Keratinocyte (primary cell): Measurements from ENCODE around the gene RBBP5. TPM values are rescaled to one million over a fixed set of nuclear protein-coding genes. Genes with fewer than 3 reads are reported as not detected.

Experiments
- DNase-seq: peaks from one replicate; pipeline ENCODE4 v3.0.0-alpha.2; 2011; ENCODE audit warnings: low read depth, missing footprints, low spot score
- FAIRE-seq: peaks from 2 replicates; lab custom pipeline; 2011; peaks lifted over from hg19 to GRCh38; lab: Jason Lieb, UNC
- H2AFZ ChIP-seq: 2 replicates; pipeline ENCODE4 v1.6.0; 2012; ENCODE audit warnings: low read length, control low read depth, inconsistent platforms; ENCODE audit not compliant: control insufficient read depth
- H3K27ac ChIP-seq: 2 replicates; pipeline ENCODE4 v1.5.1; 2011; ENCODE audit warnings: low read length; ENCODE audit not compliant: control insufficient read depth, insufficient read depth
- H3K27me3 ChIP-seq: 3 replicates; pipeline ENCODE4 v1.6.0; 2011; ENCODE audit warnings: low read length; ENCODE audit not compliant: control insufficient read depth, insufficient read depth; ENCODE audit errors: extremely low read depth
- H3K36me3 ChIP-seq, 2 experiments: 2 replicates in 1 of 2; 3 replicates in 1 of 2; pipeline ENCODE4 v1.5.1; 2011; ENCODE audit warnings: low read length in 2 of 2, mild to moderate bottlenecking in 1 of 2; ENCODE audit not compliant: control insufficient read depth in 2 of 2, insufficient read depth in 2 of 2; ENCODE audit errors: extremely low read depth in 1 of 2
- H3K4me1 ChIP-seq: 3 replicates; pipeline ENCODE4 v1.5.1; 2011; ENCODE audit warnings: low read length; ENCODE audit not compliant: control insufficient read depth, insufficient read depth; ENCODE audit errors: extremely low read depth
- H3K4me2 ChIP-seq: 3 replicates; pipeline ENCODE4 v1.6.0; 2011; ENCODE audit warnings: low read depth, low read length; ENCODE audit not compliant: control insufficient read depth, insufficient read depth; ENCODE audit errors: extremely low read depth
- H3K4me3 ChIP-seq, 3 experiments: fragments of 200-600 bp in 1 of 3; sonication (generic) in 1 of 3; 2 replicates in 2 of 3; 3 replicates in 1 of 3; pipeline ENCODE4 v1.5.1; 2011 to 2016; ENCODE audit warnings: low read length in 3 of 3, mild to moderate bottlenecking in 3 of 3, control low read depth in 2 of 3, inconsistent platforms in 1 of 3, low read depth in 1 of 3, mixed read lengths in 1 of 3, mixed run types in 1 of 3, moderate library complexity in 1 of 3; ENCODE audit not compliant: control insufficient read depth in 2 of 3, insufficient read depth in 2 of 3; ENCODE audit errors: extremely low read depth in 1 of 3
- H3K79me2 ChIP-seq: 2 replicates; pipeline ENCODE4 v1.6.0; 2012; ENCODE audit warnings: low read length; ENCODE audit not compliant: control insufficient read depth, insufficient read depth
- H3K9ac ChIP-seq: 3 replicates; pipeline ENCODE4 v1.6.0; 2011; ENCODE audit warnings: low read length; ENCODE audit not compliant: control insufficient read depth, insufficient read depth; ENCODE audit errors: extremely low read depth
- H3K9me1 ChIP-seq: 3 replicates; pipeline ENCODE4 v1.6.0; 2011; ENCODE audit warnings: low read length; ENCODE audit not compliant: control insufficient read depth, insufficient read depth; ENCODE audit errors: extremely low read depth
- H3K9me3 ChIP-seq: 2 replicates; pipeline ENCODE4 v1.5.1; 2012; ENCODE audit warnings: low read depth, low read length; ENCODE audit not compliant: control insufficient read depth
- H4K20me1 ChIP-seq: 3 replicates; pipeline ENCODE4 v1.6.0; 2011; ENCODE audit warnings: low read length; ENCODE audit not compliant: control insufficient read depth, insufficient read depth; ENCODE audit errors: extremely low read depth
- CTCF ChIP-seq, 3 experiments: IDR thresholded peaks in 1 of 3; conservative IDR thresholded peaks in 1 of 3; optimal IDR thresholded peaks in 1 of 3; 2 replicates in 2 of 3; 3 replicates in 1 of 3; pipeline versions ENCODE3 to v1.5.1; 2011; ENCODE audit warnings: low read length in 3 of 3, mild to moderate bottlenecking in 3 of 3, moderate library complexity in 2 of 3, control low read depth in 1 of 3, inconsistent platforms in 1 of 3; ENCODE audit not compliant: insufficient read depth in 2 of 3; ENCODE audit errors: extremely low read depth in 1 of 3
- EZH2 ChIP-seq: IDR thresholded peaks from one replicate; pipeline ENCODE4 v1.6.1; 2012; ENCODE audit warnings: inconsistent platforms, mild to moderate bottlenecking, low read length, moderate library complexity
- dilution Hi-C: fragments of 300-500 bp; cut with MboI; formaldehyde crosslinking; loops from one replicate; pipeline ENCODE4 v1.7.0; 2020; ENCODE audit warnings: low sequenced_read_pairs; ENCODE audit not compliant: extremely low pct_ligation_motif_present
- polyA plus RNA-seq, 5 experiments: library from polyadenylated mRNA; depleted of rRNA in 3 of 5; stranded (reverse) in 3 of 5; stranded (forward) in 1 of 5; unstranded in 1 of 5; fragments of >200 nt; gene quantifications; 1 replicate in 1 of 5; 2 replicates in 3 of 5; 3 replicates in 1 of 5; pipeline versions ENCODE4 v1.2.1 to v1.2.3, GENCODE V29; 2011 to 2012; ENCODE audit warnings: missing spikeins in 2 of 5, low read depth in 1 of 5, low replicate concordance in 1 of 5

Gene RBBP5
- polyA plus RNA-seq, 1 donor (not counting 4 experiments of a cell fraction or from before 2014, with no cell fraction given): 12.3 TPM

DNA sequence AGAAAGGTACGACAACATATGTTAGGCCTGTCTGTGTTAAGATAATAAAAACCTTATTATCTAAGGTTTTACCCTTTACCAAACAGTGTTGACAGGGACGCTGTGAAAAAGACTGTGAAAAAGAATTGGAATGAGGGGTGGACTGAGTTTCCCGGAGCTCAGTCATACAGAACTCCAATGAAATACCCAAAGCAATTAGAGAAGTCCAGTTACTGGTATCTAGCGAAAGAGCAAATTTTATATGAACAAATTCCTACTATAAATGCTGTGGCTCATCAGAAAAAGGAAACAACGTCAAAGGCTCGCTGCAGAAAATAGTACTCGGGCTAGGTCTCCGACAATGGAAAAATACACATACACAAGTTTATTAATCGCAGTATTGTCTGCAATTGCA is 708 bp upstream of the RBBP5 start:
- H2AFZ ChIP-seq: peak overlapping the region; percentile 99
- peaks cover 15% of the 10 kb centered on the region for H3K4me1 ChIP-seq
- TF ChIP-seq CTCF (optimal IDR thresholded peaks at IDR 0.05 in 1 of 3, IDR thresholded peaks at IDR 0.05 in 1 of 3, conservative IDR thresholded peaks at IDR 0.05 in 1 of 3; ENCODE audit: extremely low read depth in 1 of 3, insufficient read depth in 2 of 3, low read length in 3 of 3) (no peak), EZH2 (no peak)
- peaks cover 2 to 3% of the 10 kb centered on the region in 2 experiments for H3K36me3 ChIP-seq
- H3K9me1 ChIP-seq: no peaks in the 10 kb centered on the region
- H3K4me3 ChIP-seq: peak overlapping the region; percentile 75 to 90 (median 81)
- H3K27ac ChIP-seq: peak overlapping the region; percentile 96
- H4K20me1 ChIP-seq: no peaks in the 10 kb centered on the region
- dilution Hi-C loops: no loop called here
- H3K9ac ChIP-seq: peak overlapping the region; percentile 86
- DNase-seq (no peak), FAIRE-seq (no peak)
- no peaks in the 10 kb centered on the region for H3K27me3 ChIP-seq
- H3K4me2 ChIP-seq: peak overlapping the region; percentile 77
- H3K9me3 ChIP-seq: no peaks in the 10 kb centered on the region
- peaks cover 39% of the 10 kb centered on the region for H3K79me2 ChIP-seq

DNA sequence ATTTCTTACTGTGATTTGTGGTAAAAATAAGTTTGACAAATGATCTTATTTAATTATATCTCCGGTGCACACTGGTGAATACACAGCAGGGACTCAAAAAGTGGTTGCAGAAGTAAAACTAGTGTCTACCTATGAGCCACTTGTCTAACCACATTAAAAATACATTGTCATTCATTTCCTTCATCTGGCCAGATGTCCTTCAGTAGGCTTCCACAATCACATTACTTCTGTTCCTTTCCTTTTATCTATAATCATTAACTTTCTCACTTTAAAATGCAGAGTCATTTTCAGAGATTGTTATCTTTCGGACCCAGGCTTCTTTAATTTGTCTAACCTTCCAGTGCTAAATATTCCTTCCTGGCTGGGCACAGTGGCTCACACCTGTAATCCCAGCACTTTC is 3.0 kb downstream of the RBBP5 start:
- Histone ChIP-seq H3K9me1 (no peaks in the 10 kb centered on the region), H3K79me2 (peaks cover 45% of the 10 kb centered on the region), H4K20me1 (no peaks in the 10 kb centered on the region), H3K9ac (no peak overlapping the region), H3K4me2 (no peak overlapping the region), H3K9me3 (no peaks in the 10 kb centered on the region), H3K4me3 (no peak overlapping the region), H3K27me3 (no peaks in the 10 kb centered on the region), H3K36me3 (peaks cover 2 to 3% of the 10 kb centered on the region in 2 experiments), H3K4me1 (peaks cover 15% of the 10 kb centered on the region), H3K27ac (no peak overlapping the region), H2AFZ (no peak overlapping the region)
- no peak for TF ChIP-seq EZH2
- no peak for TF ChIP-seq CTCF (optimal IDR thresholded peaks at IDR 0.05 in 1 of 3, IDR thresholded peaks at IDR 0.05 in 1 of 3, conservative IDR thresholded peaks at IDR 0.05 in 1 of 3; ENCODE audit: extremely low read depth in 1 of 3, insufficient read depth in 2 of 3, low read length in 3 of 3)
- FAIRE-seq (no peak), DNase-seq (no peak)
- dilution Hi-C loops: no loop called here
